Measurements from ENCODE around the gene PTPA.

- TF ChIP-seq EP300 (IDR thresholded peaks at IDR 0.05) (no peak), CTCF (IDR thresholded peaks at IDR 0.05) (no peak)
Observed at GRCh38 chr9:129156163-129156562, 44.9 kb downstream of the PTPA start.
